Suprapubic skin (tissue), 4 donors: ENCODE data around the gene GLIPR1L2. TPM values are rescaled to one million over a fixed set of nuclear protein-coding genes. Genes with fewer than 3 reads are reported as not detected.

Source experiments
- DNase-seq, 2 donors: peaks; one replicate each; pipeline ENCODE4 v3.0.0-alpha.2; 2019; ENCODE audit warnings: low spot score in 2 of 2
- H3K27ac ChIP-seq: fragments of 200-600 bp; sonication (generic); one replicate; pipeline ENCODE4 v1.5.1; 2019
- H3K27me3 ChIP-seq: fragments of 200-600 bp; sonication (generic); one replicate; pipeline ENCODE4 v1.5.1; 2019
- H3K36me3 ChIP-seq: fragments of 200-600 bp; sonication (generic); one replicate; pipeline ENCODE4 v1.5.1; 2019
- H3K4me1 ChIP-seq: fragments of 200-600 bp; sonication (generic); one replicate; pipeline ENCODE4 v1.5.1; 2019
- H3K4me3 ChIP-seq: fragments of 200-600 bp; sonication (generic); one replicate; pipeline ENCODE4 v1.5.1; 2019; ENCODE audit warnings: mild to moderate bottlenecking
- H3K9me3 ChIP-seq: fragments of 200-600 bp; sonication (generic); one replicate; pipeline ENCODE4 v1.5.1; 2019
- EP300 ChIP-seq: sonication (generic); formaldehyde crosslinking; IDR thresholded peaks from one replicate; pipeline ENCODE4 v1.6.1; 2017; ENCODE audit warnings: antibody characterized with exemption
- POLR2A ChIP-seq, 2 donors: fragments of 450-650 bp; IDR thresholded peaks; one replicate each; pipeline ENCODE4 v1.6.1; 2017; ENCODE audit warnings: antibody characterized with exemption in 2 of 2, mild to moderate bottlenecking in 2 of 2, moderate library complexity in 2 of 2
- POLR2AphosphoS5 ChIP-seq, 3 donors: sonication (generic); formaldehyde crosslinking; IDR thresholded peaks; one replicate each; pipeline ENCODE4 v1.6.1; 2017; ENCODE audit warnings: antibody characterized with exemption in 3 of 3
- WGBS: methylation state at CpG from one replicate; pipeline ENCODE4 v1.1.5; 2018; 5-methylcytosine and 5-hydroxymethylcytosine counted together
- total RNA-seq, 4 donors: library from RNA; depleted of rRNA; stranded (reverse); fragments of >200 nt; gene quantifications; one replicate each; pipeline ENCODE4 v1.1.0, GENCODE V29; 2016
- TF ChIP-seq, protein P1 (sequence below), 2 donors: fragments of 200-600 bp in 1 of 2; fragments of 450-650 bp in 1 of 2; sonication (generic) in 1 of 2; IDR thresholded peaks; one replicate each; pipeline ENCODE4 v1.5.1; 2016 to 2019; ENCODE audit warnings: antibody characterized with exemption in 2 of 2, mild to moderate bottlenecking in 1 of 2, moderate library complexity in 1 of 2

Gene GLIPR1L2
- total RNA-seq, 4 donors from 2014 or later = 0.60 to 3.1 (median 2.3) TPM

DNA sequence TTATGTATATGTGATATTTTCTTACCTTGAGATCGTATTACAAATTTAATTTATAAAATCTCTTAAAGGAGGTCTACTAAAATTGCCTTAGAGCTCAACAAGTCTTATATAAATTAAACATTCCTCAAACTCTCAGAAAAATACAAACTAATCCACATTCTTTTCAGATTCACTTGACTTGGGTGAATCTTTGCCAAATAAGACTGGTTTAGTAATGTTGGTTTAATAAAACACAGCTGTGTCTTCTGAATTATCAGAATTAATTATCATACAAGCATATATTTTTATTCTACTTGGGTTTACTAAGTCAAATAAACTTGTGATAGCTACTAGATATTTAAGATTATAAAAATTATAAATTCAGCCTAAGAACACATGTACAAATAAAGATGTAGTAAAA lies 13.3 kb downstream of the GLIPR1L2 start:
- TF ChIP-seq, protein P1, sequence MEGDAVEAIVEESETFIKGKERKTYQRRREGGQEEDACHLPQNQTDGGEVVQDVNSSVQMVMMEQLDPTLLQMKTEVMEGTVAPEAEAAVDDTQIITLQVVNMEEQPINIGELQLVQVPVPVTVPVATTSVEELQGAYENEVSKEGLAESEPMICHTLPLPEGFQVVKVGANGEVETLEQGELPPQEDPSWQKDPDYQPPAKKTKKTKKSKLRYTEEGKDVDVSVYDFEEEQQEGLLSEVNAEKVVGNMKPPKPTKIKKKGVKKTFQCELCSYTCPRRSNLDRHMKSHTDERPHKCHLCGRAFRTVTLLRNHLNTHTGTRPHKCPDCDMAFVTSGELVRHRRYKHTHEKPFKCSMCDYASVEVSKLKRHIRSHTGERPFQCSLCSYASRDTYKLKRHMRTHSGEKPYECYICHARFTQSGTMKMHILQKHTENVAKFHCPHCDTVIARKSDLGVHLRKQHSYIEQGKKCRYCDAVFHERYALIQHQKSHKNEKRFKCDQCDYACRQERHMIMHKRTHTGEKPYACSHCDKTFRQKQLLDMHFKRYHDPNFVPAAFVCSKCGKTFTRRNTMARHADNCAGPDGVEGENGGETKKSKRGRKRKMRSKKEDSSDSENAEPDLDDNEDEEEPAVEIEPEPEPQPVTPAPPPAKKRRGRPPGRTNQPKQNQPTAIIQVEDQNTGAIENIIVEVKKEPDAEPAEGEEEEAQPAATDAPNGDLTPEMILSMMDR (IDR thresholded peaks at IDR 0.05) = no peak
- TF ChIP-seq EP300 (no peak), POLR2AphosphoS5 (IDR thresholded peaks at IDR 0.05) (no peak), POLR2A (IDR thresholded peaks at IDR 0.05) (no peak)
- Histone ChIP-seq H3K27me3 (no peaks in the 10 kb centered on the region), H3K4me1 (no peaks in the 10 kb centered on the region), H3K4me3 (no peak overlapping the region), H3K9me3 (no peaks in the 10 kb centered on the region), H3K36me3 (no peaks in the 10 kb centered on the region), H3K27ac (no peak overlapping the region)
- DNase-seq = no peak
- 84% methylated on average over 1 of the region's 1 CpG for WGBS

DNA sequence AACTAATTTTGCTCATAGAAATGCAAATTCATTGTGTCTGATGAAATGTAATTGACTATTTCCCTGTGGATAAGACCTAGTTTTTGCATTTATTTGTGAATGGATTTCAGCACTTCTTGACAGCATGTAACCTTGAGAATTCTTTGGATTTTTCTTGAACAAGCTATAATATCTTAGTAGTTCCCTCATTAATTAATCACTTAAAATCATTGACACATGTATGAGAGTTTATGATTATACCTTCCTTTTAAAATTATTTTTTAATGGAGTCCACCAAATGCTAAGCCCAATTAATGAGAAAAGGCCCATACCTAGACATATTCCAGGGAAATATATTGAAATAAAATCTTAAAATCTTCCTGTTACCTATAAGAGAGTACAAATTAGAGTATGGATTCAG lies 16.8 kb downstream of the GLIPR1L2 start:
- TF ChIP-seq, protein P1 (IDR thresholded peaks at IDR 0.05) = no peak
- TF ChIP-seq POLR2A (IDR thresholded peaks at IDR 0.05) (no peak), POLR2AphosphoS5 (IDR thresholded peaks at IDR 0.05) (no peak), EP300 (no peak)
- Histone ChIP-seq H3K4me3 (no peak overlapping the region), H3K27ac (no peak overlapping the region), H3K4me1 (no peaks in the 10 kb centered on the region), H3K36me3 (no peaks in the 10 kb centered on the region), H3K27me3 (no peaks in the 10 kb centered on the region), H3K9me3 (no peaks in the 10 kb centered on the region)
- DNase-seq = no peak

DNA sequence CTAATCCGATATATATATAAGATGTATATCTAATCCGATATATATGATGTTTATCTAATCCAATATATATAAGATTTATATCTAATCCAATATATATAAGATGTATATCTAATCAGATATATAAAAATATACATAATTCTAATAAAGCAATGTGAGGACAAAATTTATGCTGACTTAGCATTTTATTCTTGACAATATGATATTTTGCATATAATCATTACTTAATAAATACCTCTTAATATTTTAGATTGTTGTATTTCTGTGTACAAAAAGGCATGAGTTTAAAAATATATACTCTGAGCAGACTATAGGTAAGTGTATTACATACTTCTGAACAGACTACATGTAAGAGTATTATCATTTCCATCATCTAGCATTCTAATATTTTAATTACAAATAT lies 18.9 kb downstream of the GLIPR1L2 start:
- no peaks in the 10 kb centered on the region for H3K4me1 ChIP-seq
- H3K4me3 ChIP-seq = no peak overlapping the region
- no peak for TF ChIP-seq POLR2A (IDR thresholded peaks at IDR 0.05)
- TF ChIP-seq EP300 = no peak
- TF ChIP-seq, protein P1 (IDR thresholded peaks at IDR 0.05) = no peak
- no peak for TF ChIP-seq POLR2AphosphoS5 (IDR thresholded peaks at IDR 0.05)
- WGBS = 93% methylated on average over 2 of the region's 2 CpGs
- no peaks in the 10 kb centered on the region for H3K9me3 ChIP-seq
- H3K36me3 ChIP-seq = no peaks in the 10 kb centered on the region
- DNase-seq = no peak
- H3K27ac ChIP-seq = no peak overlapping the region
- no peaks in the 10 kb centered on the region for H3K27me3 ChIP-seq

DNA sequence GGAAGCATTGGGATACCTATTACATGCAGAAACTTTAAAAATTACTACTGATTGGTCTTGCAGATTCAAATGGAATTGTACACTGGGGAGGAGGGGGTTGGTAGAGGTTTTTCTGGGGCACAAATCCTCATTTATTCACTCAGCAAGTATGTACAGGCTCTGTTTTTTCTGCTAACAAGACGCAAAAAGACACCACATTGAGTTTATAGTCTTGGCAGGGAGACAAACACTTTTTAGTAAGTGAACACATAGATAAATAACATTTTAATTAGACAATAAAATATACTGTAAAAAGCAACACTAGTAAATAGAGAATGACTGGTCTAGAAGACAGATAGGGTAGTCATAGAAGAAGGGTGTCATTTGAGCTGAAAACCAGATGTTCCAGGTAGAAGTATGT lies 23.8 kb downstream of the GLIPR1L2 start:
- Histone ChIP-seq H3K4me3 (no peak overlapping the region), H3K9me3 (no peaks in the 10 kb centered on the region), H3K27ac (no peak overlapping the region), H3K27me3 (no peaks in the 10 kb centered on the region), H3K36me3 (no peaks in the 10 kb centered on the region), H3K4me1 (no peaks in the 10 kb centered on the region)
- no peak for DNase-seq
- TF ChIP-seq POLR2AphosphoS5 (IDR thresholded peaks at IDR 0.05) = no peak
- 47% methylated on average over 1 of the region's 1 CpG for WGBS

DNA sequence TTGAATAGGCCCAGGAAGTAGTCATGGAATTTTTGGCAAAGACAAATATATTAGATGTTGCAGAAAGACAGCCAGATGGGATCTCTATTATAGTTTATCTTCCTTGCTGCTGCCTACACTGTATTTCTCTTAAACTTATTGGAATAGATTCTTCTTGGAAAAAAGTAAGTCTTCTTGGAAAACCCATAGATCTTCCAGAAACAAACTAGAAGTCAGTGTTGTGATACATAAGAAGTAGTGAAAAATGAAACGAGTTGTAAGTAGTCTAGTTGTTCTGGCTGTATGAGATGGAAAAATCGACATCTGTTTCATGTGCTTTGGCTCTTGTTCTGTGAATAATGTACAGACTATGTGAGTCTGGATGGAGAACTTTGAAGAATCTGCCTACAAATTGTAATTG lies 29.0 kb downstream of the GLIPR1L2 start:
- Histone ChIP-seq H3K27ac (no peak overlapping the region), H3K4me3 (no peak overlapping the region), H3K4me1 (no peaks in the 10 kb centered on the region), H3K9me3 (no peaks in the 10 kb centered on the region), H3K27me3 (no peaks in the 10 kb centered on the region), H3K36me3 (no peaks in the 10 kb centered on the region)
- no peak for TF ChIP-seq EP300
- TF ChIP-seq POLR2AphosphoS5 (IDR thresholded peaks at IDR 0.05) = no peak
- TF ChIP-seq POLR2A (IDR thresholded peaks at IDR 0.05) = no peak
- TF ChIP-seq, protein P1 (IDR thresholded peaks at IDR 0.05) = no peak
- DNase-seq = no peak
- 83% methylated on average over 2 of the region's 2 CpGs for WGBS

DNA sequence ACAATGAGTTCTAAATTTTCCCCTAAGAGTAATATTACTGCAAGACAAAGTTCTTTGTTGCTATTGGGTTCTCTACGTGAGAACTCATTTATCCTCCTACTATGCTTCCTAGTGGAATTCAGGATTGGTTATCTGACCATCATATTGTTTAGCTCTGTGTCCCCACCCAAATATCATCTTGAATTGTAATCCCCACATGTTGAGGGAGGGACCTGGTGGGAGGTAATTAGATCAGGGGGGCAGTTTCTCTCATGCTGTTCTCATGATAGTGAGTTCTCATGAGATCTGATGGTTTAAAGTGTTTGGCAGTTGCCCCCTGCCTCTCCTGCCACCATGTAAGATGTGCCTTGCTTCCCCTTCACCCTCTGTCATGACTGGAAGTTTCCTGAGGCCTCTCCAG lies 36.6 kb downstream of the GLIPR1L2 start:
- H3K27me3 ChIP-seq = no peaks in the 10 kb centered on the region
- DNase-seq = no peak
- WGBS = 87% methylated on average over 1 of the region's 1 CpG
- no peak overlapping the region for H3K4me3 ChIP-seq
- H3K36me3 ChIP-seq = no peaks in the 10 kb centered on the region
- TF ChIP-seq POLR2A (IDR thresholded peaks at IDR 0.05) (no peak), POLR2AphosphoS5 (IDR thresholded peaks at IDR 0.05) (no peak)
- peaks cover 11% of the 10 kb centered on the region for H3K9me3 ChIP-seq
- no peak overlapping the region for H3K27ac ChIP-seq
- H3K4me1 ChIP-seq = no peaks in the 10 kb centered on the region
